IPS-20b (cell line): Measurements from ENCODE around the gene CGREF1.
A peak's percentile ranks its signal among the peaks of the same experiment; 100 is the strongest.

ENCODE experiments used
- H3K27ac ChIP-seq: one replicate; pipeline ENCODE4 v1.5.1; 2013; ENCODE audit warnings: low read length
- H3K27me3 ChIP-seq: 2 replicates; pipeline ENCODE4 v1.6.1; 2013; ENCODE audit warnings: mild to moderate bottlenecking, low read length, inconsistent platforms; ENCODE audit not compliant: insufficient read depth
- H3K36me3 ChIP-seq: 2 replicates; pipeline ENCODE4 v1.6.1; 2013; ENCODE audit warnings: low read depth, mild to moderate bottlenecking, inconsistent platforms, low read length, moderate library complexity; ENCODE audit not compliant: insufficient read depth
- H3K4me1 ChIP-seq: 2 replicates; pipeline ENCODE4 v1.6.1; 2013; ENCODE audit warnings: mild to moderate bottlenecking, control low read depth, inconsistent platforms, low read length, moderate library complexity; ENCODE audit not compliant: insufficient read depth
- H3K4me3 ChIP-seq: 2 replicates; pipeline ENCODE4 v1.5.1; 2013; ENCODE audit warnings: mild to moderate bottlenecking, low read length, inconsistent platforms
- H3K9ac ChIP-seq: 2 replicates; pipeline ENCODE4 v1.6.1; 2013; ENCODE audit warnings: low read depth, mild to moderate bottlenecking, inconsistent platforms, low read length, moderate library complexity
- H3K9me3 ChIP-seq: 2 replicates; pipeline ENCODE4 v1.6.1; 2013; ENCODE audit warnings: mild to moderate bottlenecking, low read depth, low read length, inconsistent platforms; ENCODE audit not compliant: insufficient read depth

CGREF1 gene

GRCh38 chr2:27091746-27092695, 26.9 kb downstream of the CGREF1 start:
- Histone ChIP-seq H3K27me3 (peaks cover 12% of the 10 kb centered on the region), H3K27ac (no peak overlapping the region), H3K4me1 (peaks cover 3% of the 10 kb centered on the region; the same call in 1 of the 2 replicates), H3K9ac (no peak overlapping the region), H3K9me3 (no peaks in the 10 kb centered on the region), H3K4me3 (no peak overlapping the region), H3K36me3 (no peaks in the 10 kb centered on the region)

- Histone ChIP-seq H3K9ac (no peak overlapping the region), H3K27me3 (peaks cover 30% of the 10 kb centered on the region), H3K4me1 (peaks cover 8% of the 10 kb centered on the region; the same call in 1 of the 2 replicates), H3K27ac (no peak overlapping the region), H3K36me3 (no peaks in the 10 kb centered on the region), H3K9me3 (no peaks in the 10 kb centered on the region), H3K4me3 (no peak overlapping the region)
Observed at GRCh38 chr2:27089111-27089954, 29.6 kb downstream of the CGREF1 start.

DNA sequence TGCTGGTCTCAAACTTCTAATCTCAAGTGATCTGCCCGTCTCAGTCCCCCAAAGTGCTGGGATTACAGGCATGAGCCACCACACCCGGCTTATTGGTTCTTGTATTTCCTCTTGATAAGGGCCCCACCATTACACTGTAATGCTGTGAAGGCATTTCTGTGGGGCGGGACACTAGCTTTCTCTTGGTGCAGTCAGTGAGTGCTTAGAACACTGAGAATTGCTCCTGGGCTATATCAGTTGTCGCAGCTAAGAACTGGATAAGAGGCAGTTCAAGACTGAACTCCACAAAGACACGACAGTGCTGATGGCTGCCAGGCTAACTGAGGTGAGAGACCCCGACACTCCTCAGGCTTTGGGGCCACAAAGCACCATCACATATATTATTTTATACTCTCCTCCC, 30.3 kb downstream of the CGREF1 start:
- Histone ChIP-seq H3K36me3 (no peaks in the 10 kb centered on the region), H3K27me3 (peaks cover 30% of the 10 kb centered on the region), H3K4me1 (peaks cover 8% of the 10 kb centered on the region; the same call in 1 of the 2 replicates), H3K27ac (no peak overlapping the region), H3K4me3 (no peak overlapping the region), H3K9ac (no peak overlapping the region), H3K9me3 (no peaks in the 10 kb centered on the region)

GRCh38 chr2:27087823-27088410, 31.0 kb downstream of the CGREF1 start:
- H3K27me3 ChIP-seq, result peaks cover 30% of the 10 kb centered on the region
- H3K27ac ChIP-seq, result no peak overlapping the region
- no peaks in the 10 kb centered on the region for H3K9me3 ChIP-seq
- peak overlapping the region; percentile 85 for H3K4me3 ChIP-seq
- no peaks in the 10 kb centered on the region for H3K36me3 ChIP-seq
- peaks cover 8% of the 10 kb centered on the region; the same call in 1 of the 2 replicates for H3K4me1 ChIP-seq
- no peak overlapping the region for H3K9ac ChIP-seq

DNA sequence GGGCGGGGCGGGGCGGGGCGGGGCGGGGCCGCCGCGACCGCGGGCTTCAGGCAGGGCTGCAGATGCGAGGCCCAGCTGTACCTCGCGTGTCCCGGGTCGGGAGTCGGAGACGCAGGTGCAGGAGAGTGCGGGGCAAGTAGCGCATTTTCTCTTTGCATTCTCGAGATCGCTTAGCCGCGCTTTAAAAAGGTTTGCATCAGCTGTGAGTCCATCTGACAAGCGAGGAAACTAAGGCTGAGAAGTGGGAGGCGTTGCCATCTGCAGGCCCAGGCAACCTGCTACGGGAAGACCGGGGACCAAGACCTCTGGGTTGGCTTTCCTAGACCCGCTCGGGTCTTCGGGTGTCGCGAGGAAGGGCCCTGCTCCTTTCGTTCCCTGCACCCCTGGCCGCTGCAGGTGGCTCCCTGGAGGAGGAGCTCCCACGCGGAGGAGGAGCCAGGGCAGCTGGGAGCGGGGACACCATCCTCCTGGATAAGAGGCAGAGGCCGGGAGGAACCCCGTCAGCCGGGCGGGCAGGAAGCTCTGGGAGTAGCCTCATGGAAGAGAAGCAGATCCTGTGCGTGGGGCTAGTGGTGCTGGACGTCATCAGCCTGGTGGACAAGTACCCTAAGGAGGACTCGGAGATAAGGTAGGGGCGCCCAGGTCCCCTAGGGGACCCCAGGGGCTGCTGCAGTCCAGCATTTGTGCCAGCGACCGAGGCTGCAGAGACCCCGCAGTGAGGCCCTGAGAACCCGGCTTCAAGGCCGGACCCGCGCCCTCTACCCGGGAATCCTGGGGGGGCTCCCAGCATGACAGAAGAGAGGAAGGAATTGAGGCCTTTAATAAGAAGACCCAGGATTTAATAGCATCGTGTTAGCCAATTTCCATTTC, 32.0 kb downstream of the CGREF1 start, which contains the start of gene KHK:
KHK (plus strand) TSS at position 49 of the 870 bp plus-strand sequence; CDS start at position 537, 488 bp downstream.
- Histone ChIP-seq H3K36me3 (no peaks in the 10 kb centered on the region), H3K9me3 (no peaks in the 10 kb centered on the region), H3K27me3 (peaks cover 30% of the 10 kb centered on the region), H3K4me3 (peak within 1 kb of the TSS; percentile 85), H3K9ac (peak within 1 kb of the TSS; percentile 71), H3K4me1 (peaks cover 8% of the 10 kb centered on the region; the same call in 1 of the 2 replicates), H3K27ac (no peak within 1 kb of the TSS)

DNA sequence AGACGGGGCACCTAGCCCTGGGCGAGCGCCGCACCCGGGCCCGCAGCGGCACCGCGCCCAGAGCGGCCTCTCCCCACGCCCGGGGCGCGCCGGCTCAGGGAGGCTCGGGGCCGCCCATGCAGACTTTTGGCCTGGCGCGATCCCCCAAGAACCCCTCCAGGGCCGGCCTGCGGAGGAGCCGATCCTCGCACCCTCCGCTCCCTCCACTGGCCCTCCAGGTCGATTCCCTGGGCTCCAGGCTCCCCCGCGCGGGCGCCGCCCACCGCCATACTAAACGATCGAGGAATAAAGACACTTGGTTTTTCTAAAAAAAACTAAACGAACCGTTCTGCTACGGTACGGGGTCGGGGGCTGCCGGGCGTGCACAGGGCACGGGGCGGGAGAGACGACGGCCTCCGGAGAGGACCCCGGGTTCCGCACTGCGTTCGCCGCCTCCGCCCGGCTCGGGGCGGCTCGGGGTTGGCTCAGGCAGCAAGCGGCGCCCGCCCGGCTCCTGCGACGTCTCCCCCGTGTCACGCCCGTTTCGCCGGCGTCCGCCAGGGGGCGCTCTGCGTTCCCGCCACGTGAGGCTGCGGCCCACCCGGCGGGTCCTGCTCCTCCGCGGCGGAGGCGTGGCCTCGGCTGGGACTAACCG, 32.7 kb downstream of the CGREF1 start:
- Histone ChIP-seq H3K27me3 (peaks cover 30% of the 10 kb centered on the region), H3K9me3 (no peaks in the 10 kb centered on the region), H3K27ac (no peak overlapping the region), H3K4me3 (peak overlapping the region; percentile 85), H3K4me1 (peaks cover 11% of the 10 kb centered on the region; the same call in 1 of the 2 replicates), H3K36me3 (no peaks in the 10 kb centered on the region), H3K9ac (peak overlapping the region; percentile 71)

- H3K36me3 ChIP-seq, result no peaks in the 10 kb centered on the region
- H3K4me1 ChIP-seq, result peaks cover 11% of the 10 kb centered on the region; the same call in 1 of the 2 replicates
- H3K4me3 ChIP-seq, result peak overlapping the region; percentile 73
- H3K27ac ChIP-seq, result no peak overlapping the region
- H3K27me3 ChIP-seq, result peaks cover 30% of the 10 kb centered on the region
- peak overlapping the region; percentile 71; the same call in 1 of the 2 replicates for H3K9ac ChIP-seq
- H3K9me3 ChIP-seq, result no peaks in the 10 kb centered on the region
Observed at GRCh38 chr2:27085673-27086089, 33.2 kb downstream of the CGREF1 start.

DNA sequence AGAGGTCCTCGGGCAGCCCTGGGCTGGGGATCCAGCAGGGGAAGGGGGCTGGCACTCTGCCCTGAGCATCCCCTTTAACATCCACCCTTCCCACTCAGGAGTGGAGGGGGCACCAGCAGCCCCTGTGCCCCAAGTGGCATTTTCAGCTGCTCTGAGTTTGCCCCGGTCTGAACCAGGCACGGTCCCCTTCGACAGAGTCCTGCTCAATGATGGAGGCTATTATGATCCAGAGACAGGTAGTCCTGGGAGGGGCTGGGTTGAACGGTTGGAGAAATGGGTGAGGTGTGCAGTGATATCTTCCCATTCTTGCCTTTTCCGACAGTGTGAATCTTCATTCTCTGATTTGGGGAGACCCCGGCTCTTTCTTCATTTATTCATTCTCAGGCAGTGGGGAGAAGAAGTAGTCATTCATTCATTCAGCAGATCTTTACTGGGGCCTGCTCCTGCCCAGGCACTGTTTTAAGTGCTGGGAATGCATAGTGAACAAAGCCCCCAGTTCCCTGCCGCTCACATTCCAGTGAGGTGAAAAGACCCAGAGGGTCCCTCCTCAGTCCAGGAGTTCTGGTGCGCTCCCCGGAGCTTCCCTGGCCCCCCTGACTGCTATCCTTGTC, 33.8 kb downstream of the CGREF1 start:
- peaks cover 11% of the 10 kb centered on the region; the same call in 1 of the 2 replicates for H3K4me1 ChIP-seq
- no peaks in the 10 kb centered on the region for H3K36me3 ChIP-seq
- H3K9ac ChIP-seq, result peak overlapping the region; percentile 71; the same call in 1 of the 2 replicates
- H3K9me3 ChIP-seq, result no peaks in the 10 kb centered on the region
- no peak overlapping the region for H3K27ac ChIP-seq
- H3K27me3 ChIP-seq, result peaks cover 30% of the 10 kb centered on the region
- peak overlapping the region; percentile 73; the same call in 1 of the 2 replicates for H3K4me3 ChIP-seq

DNA sequence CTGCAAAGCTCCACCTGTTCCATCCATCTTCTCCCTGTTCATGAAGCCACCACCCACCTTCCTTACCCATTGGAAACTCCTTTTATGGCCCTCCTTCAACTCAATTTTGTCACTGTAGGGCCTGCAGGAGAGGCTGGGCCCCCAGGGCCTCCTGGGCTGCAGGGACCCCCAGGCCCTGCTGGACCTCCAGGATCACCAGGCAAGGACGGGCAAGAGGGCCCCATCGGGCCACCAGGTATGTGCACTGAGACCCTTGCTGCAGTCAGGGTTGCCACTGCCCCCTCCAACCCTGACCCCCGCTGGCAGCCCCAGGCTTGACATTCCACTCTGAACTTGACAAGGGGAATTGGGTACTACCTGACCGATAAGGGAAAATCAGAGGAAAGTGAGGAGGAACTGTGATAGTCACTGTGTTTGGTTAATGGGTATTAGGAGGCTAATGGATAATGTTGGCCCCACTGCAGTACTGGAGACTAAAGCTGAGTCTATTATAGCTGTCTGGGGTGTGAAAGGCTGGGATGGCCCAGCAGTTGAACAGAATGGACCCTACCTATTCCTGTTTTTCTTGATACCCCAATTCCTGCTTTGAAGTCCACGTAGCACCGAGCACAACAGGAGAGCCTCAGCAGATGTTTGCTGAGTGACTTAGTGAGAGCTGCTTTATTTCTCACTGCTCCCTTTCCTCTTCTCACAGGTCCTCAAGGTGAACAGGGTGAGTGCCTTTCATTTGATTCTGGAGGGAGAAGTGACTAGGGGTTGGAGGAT, 34.4 kb downstream of the CGREF1 start:
- Histone ChIP-seq H3K9ac (no peak overlapping the region), H3K4me3 (no peak overlapping the region), H3K4me1 (peaks cover 11% of the 10 kb centered on the region; the same call in 1 of the 2 replicates)

More for the DNA sequence above, 34.4 kb downstream of the CGREF1 start:
- Histone ChIP-seq H3K9me3 (no peaks in the 10 kb centered on the region), H3K27ac (no peak overlapping the region), H3K36me3 (no peaks in the 10 kb centered on the region), H3K27me3 (peaks cover 30% of the 10 kb centered on the region)
